K562 (cell line): Measurements from ENCODE around the gene CEP295NL. TPM values are rescaled to one million over a fixed set of nuclear protein-coding genes. Genes with fewer than 3 reads are reported as not detected.

Source experiments
- ARNT ChIP-seq, 2 experiments: fragments of 450-650 bp; IDR thresholded peaks; 2 replicates each; pipeline ENCODE4 v1.6.1; 2016; ENCODE audit warnings: mild to moderate bottlenecking in 1 of 2
- ERF ChIP-seq: fragments of 450-650 bp; formaldehyde crosslinking; IDR thresholded peaks from 2 replicates; pipeline ENCODE4 v1.4.0; 2020; ENCODE audit warnings: mild to moderate bottlenecking, mixed read lengths
- FOXA1 ChIP-seq: fragments of 450-650 bp; IDR thresholded peaks from 2 replicates; pipeline ENCODE4 v1.6.1; 2016; ENCODE audit warnings: mild to moderate bottlenecking, borderline replicate concordance
- FUS ChIP-seq: fragments of 200-400 bp; formaldehyde crosslinking; optimal IDR thresholded peaks from 2 replicates; pipeline ENCODE3; 2017; ENCODE audit warnings: low read depth, low read length
- HIVEP1 ChIP-seq: fragments of 250-450 bp; sonication (Bioruptor Pico); IDR thresholded peaks from 2 replicates; pipeline ENCODE4 v1.4.0; 2020; ENCODE audit warnings: mild to moderate bottlenecking
- JUNB ChIP-seq: fragments of 450-650 bp; formaldehyde crosslinking; conservative IDR thresholded peaks from 2 replicates; pipeline ENCODE4 v1.4.0; 2020; ENCODE audit warnings: mild to moderate bottlenecking
- KLF6 ChIP-seq: fragments of 250-450 bp; sonication (Bioruptor Pico); IDR thresholded peaks from 2 replicates; pipeline ENCODE4 v1.4.0; 2020; ENCODE audit warnings: mild to moderate bottlenecking, moderate library complexity, borderline replicate concordance
- NCOA2 ChIP-seq, 2 experiments: fragments of 450-650 bp; IDR thresholded peaks; 2 replicates each; pipeline ENCODE4 v1.6.1; 2018; ENCODE audit warnings: mild to moderate bottlenecking in 2 of 2, moderate library complexity in 1 of 2; ENCODE audit not compliant: partially characterized antibody in 2 of 2
- NCOA6 ChIP-seq: fragments of 450-650 bp; IDR thresholded peaks from 2 replicates; pipeline ENCODE4 v1.6.1; 2017; ENCODE audit warnings: mild to moderate bottlenecking
- NR1H2 ChIP-seq: sonication (generic); formaldehyde crosslinking; IDR thresholded peaks from 2 replicates; pipeline ENCODE4 v1.4.0; 2020; ENCODE audit warnings: mild to moderate bottlenecking, missing genetic modification reagents
- PML ChIP-seq: IDR thresholded peaks from 2 replicates; pipeline ENCODE4 v1.6.1; 2012; ENCODE audit warnings: low read length, inconsistent platforms
- SMAD3 ChIP-seq: fragments of 450-650 bp; formaldehyde crosslinking; conservative IDR thresholded peaks from 2 replicates; pipeline ENCODE4 v1.4.0; 2020; ENCODE audit warnings: mild to moderate bottlenecking
- TRIM24 ChIP-seq, 2 experiments: fragments of 450-650 bp; IDR thresholded peaks; 2 replicates each; pipeline ENCODE4 v1.6.1; 2016
- YY1 ChIP-seq, 3 experiments: IDR thresholded peaks; 2 replicates each; pipeline ENCODE4 v1.6.1; 2011; ENCODE audit warnings: low read length in 2 of 3, mild to moderate bottlenecking in 2 of 3, moderate library complexity in 2 of 3, borderline replicate concordance in 1 of 3, control low read depth in 1 of 3, low read depth in 1 of 3; ENCODE audit not compliant: insufficient read depth in 3 of 3, insufficient replicate concordance in 2 of 3, control insufficient read depth in 1 of 3, insufficient read length in 1 of 3; ENCODE audit errors: extremely low read depth in 1 of 3
- ZBTB43 ChIP-seq: sonication (generic); formaldehyde crosslinking; IDR thresholded peaks from 2 replicates; pipeline ENCODE4 v1.8.0; 2023; ENCODE audit warnings: mild to moderate bottlenecking, missing genetic modification reagents
- ZEB2 ChIP-seq: fragments of 450-650 bp; IDR thresholded peaks from 2 replicates; pipeline ENCODE4 v1.6.1; 2016
- ZFP91 ChIP-seq: sonication (generic); formaldehyde crosslinking; IDR thresholded peaks from 2 replicates; pipeline ENCODE4 v1.8.0; 2022; ENCODE audit warnings: mild to moderate bottlenecking, missing genetic modification reagents
- ZNF347 ChIP-seq: fragments of 450-650 bp; formaldehyde crosslinking; IDR thresholded peaks from 2 replicates; pipeline ENCODE4 v1.4.0; 2020; ENCODE audit warnings: low read depth, mild to moderate bottlenecking, moderate library complexity
- ZNF507 ChIP-seq: conservative IDR thresholded peaks from 2 replicates; pipeline ENCODE4 v1.6.1; 2017; ENCODE audit warnings: missing genetic modification characterization, missing compliant biosample characterization
- ZNF766 ChIP-seq: fragments of 200-800 bp; sonication (Bioruptor generic); conservative IDR thresholded peaks from 2 replicates; pipeline ENCODE4 v1.6.1; 2016; ENCODE audit warnings: missing genetic modification characterization, missing compliant biosample characterization
- polyA plus RNA-seq, 8 experiments: library from polyadenylated mRNA; depleted of rRNA in 4 of 8; stranded (reverse) in 5 of 8; unstranded in 3 of 8; fragments of >200 nt; fragmentation: Nextera tagmentation in 2 of 8; fragmentation: Illumina TruSeq in 1 of 8; extraction: Ambion mirVana in 2 of 8; extraction: Trizol in 1 of 8; gene quantifications; 2 replicates each; pipeline versions ENCODE4 v1.2.1 to v1.2.3, GENCODE V29; 2011 to 2014; ENCODE audit warnings: inconsistent platforms in 1 of 8, missing spikeins in 1 of 8
- total RNA-seq, 7 experiments: library from RNA; depleted of rRNA in 6 of 7; stranded (reverse); fragments of >200 nt in 6 of 7; fragmentation: Illumina TruSeq in 2 of 7; extraction: Trizol in 2 of 7; gene quantifications; 2 replicates each; pipeline versions ENCODE4 v1.2.1 to v1.2.3, GENCODE V29; 2011 to 2021; ENCODE audit warnings: low replicate concordance in 1 of 7
- TF ChIP-seq, protein P1 (sequence below): sonication (generic); formaldehyde crosslinking; IDR thresholded peaks from 2 replicates; pipeline ENCODE4 v1.8.1; 2023; ENCODE audit warnings: mild to moderate bottlenecking, missing genetic modification reagents
- TF ChIP-seq, protein P2 (sequence below): sonication (generic); formaldehyde crosslinking; IDR thresholded peaks from 2 replicates; pipeline ENCODE4 v1.9.0; 2022; ENCODE audit warnings: mild to moderate bottlenecking, missing genetic modification reagents

CEP295NL gene
- total and polyA plus RNA-seq, 9 of the 15 experiments (the other 6 are each of a cell fraction or from before 2014, with no cell fraction given): not detected

- TF ChIP-seq NR1H2 (CRISPR knock-in tag): 0 out of 2 replicates have a peak, but pooled peaks have one; percentile 20
- no peak for TF ChIP-seq ZNF347 (CRISPR knock-in tag)
- TF ChIP-seq SMAD3 (CRISPR knock-in tag): 0 out of 2 replicates have a peak, but pooled peaks have one; percentile 68
- peak; percentile 84; the same call in 1 of the 2 replicates for TF ChIP-seq JUNB (CRISPR knock-in tag)
- peak; percentile 45; the same call in 1 of the 2 replicates for TF ChIP-seq PML
- TF ChIP-seq FUS: peak; percentile 17
- peak in 1 of 2 experiments; percentile 21; a peak in 1 of 4 replicates for TF ChIP-seq TRIM24 (IDR thresholded peaks at IDR 0.05)
- TF ChIP-seq ZNF507: no peak
- TF ChIP-seq ZEB2: peak; percentile 96
- 0 out of 2 replicates have a peak, but pooled peaks have one; percentile 27 for TF ChIP-seq ERF (CRISPR knock-in tag)
- TF ChIP-seq, protein P1, sequence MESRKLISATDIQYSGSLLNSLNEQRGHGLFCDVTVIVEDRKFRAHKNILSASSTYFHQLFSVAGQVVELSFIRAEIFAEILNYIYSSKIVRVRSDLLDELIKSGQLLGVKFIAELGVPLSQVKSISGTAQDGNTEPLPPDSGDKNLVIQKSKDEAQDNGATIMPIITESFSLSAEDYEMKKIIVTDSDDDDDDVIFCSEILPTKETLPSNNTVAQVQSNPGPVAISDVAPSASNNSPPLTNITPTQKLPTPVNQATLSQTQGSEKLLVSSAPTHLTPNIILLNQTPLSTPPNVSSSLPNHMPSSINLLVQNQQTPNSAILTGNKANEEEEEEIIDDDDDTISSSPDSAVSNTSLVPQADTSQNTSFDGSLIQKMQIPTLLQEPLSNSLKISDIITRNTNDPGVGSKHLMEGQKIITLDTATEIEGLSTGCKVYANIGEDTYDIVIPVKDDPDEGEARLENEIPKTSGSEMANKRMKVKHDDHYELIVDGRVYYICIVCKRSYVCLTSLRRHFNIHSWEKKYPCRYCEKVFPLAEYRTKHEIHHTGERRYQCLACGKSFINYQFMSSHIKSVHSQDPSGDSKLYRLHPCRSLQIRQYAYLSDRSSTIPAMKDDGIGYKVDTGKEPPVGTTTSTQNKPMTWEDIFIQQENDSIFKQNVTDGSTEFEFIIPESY (CRISPR knock-in tag): peak; percentile 66; the same call in 1 of the 2 replicates
- TF ChIP-seq ZNF766: no peak
- peak; percentile 89 for TF ChIP-seq NCOA6
- TF ChIP-seq KLF6 (CRISPR knock-in tag): 0 out of 2 replicates have a peak, but pooled peaks have one; percentile 54
- TF ChIP-seq, protein P2, sequence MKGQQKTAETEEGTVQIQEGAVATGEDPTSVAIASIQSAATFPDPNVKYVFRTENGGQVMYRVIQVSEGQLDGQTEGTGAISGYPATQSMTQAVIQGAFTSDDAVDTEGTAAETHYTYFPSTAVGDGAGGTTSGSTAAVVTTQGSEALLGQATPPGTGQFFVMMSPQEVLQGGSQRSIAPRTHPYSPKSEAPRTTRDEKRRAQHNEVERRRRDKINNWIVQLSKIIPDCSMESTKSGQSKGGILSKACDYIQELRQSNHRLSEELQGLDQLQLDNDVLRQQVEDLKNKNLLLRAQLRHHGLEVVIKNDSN: peak; percentile 94
- TF ChIP-seq ARNT (IDR thresholded peaks at IDR 0.05): no peak
- TF ChIP-seq YY1 (IDR thresholded peaks at IDR 0.05; ENCODE audit: borderline replicate concordance in 1 of 3, control insufficient read depth in 1 of 3, extremely low read depth in 1 of 3, insufficient read depth in 3 of 3, insufficient read length in 1 of 3, insufficient replicate concordance in 2 of 3, low read depth in 1 of 3, low read length in 2 of 3): peak in 2 of 3 experiments; percentile 3 to 53
- TF ChIP-seq FOXA1: no peak
- 0 out of 2 replicates have a peak, but pooled peaks have one; percentile 68 for TF ChIP-seq ZBTB43
- peak; percentile 100 for TF ChIP-seq ZFP91 (CRISPR knock-in tag)
- peak; percentile 13; the same call in 1 of the 2 replicates for TF ChIP-seq HIVEP1 (CRISPR knock-in tag)
- TF ChIP-seq NCOA2 (IDR thresholded peaks at IDR 0.05; ENCODE audit: partially characterized antibody in 2 of 2): no peak
Observed at GRCh38 chr17:78840780-78841611, 62.0 kb downstream of the CEP295NL start, which contains the start of gene USP36 (continued).
